ENCODE results near the gene ARHGEF4. TPM values are rescaled to one million over a fixed set of nuclear protein-coding genes. Genes with fewer than 3 reads are reported as not detected.

ARHGEF4 gene
- total RNA-seq, 2 donors from 2014 or later, result 50.3 to 54.7 TPM

DNA sequence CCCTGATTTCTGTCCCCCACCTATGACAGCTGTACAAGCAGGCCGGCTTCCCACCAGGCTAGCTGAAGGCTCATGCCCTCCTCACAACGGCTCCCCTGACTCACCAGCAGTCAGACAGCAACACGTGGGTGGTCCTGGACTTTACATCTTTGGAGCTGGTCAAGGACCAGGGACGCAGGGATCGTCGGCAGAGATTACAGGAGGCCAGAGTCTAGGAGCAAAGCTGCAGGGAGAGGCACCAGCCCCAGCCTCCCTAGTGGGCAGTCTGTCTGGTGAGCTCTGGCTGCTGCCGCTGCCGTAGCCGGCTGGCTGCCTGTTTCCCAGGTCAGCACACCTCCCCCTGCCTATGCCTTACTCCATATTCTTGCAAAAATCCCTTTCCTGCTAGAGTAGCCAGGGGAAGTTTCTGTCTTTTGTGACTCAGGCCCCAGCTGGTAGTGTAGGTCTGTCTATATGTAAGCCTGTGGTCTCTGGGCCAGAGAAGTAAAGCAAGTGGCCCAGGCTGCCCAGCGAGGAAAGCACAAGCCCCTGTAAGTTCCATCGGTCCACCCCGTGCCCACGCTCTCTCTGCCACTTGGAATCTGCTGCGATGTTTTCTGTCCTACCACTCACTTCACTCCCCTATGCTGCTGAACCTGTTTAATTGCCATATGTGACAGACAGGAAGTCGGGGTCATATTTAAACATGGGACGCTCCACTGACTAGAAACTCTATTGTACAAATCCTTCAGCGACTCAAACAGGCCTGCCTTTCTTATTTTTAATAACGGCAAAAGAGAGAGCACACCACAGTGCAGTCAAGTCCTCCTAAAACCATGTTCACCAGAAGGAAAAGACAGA, 2.4 kb upstream of the ARHGEF4 start:
- Histone ChIP-seq H3K9me3 (ENCODE audit: control insufficient read depth, low read length) (no peaks in the 10 kb centered on the region), H3K4me3 (ENCODE audit: low read length) (no peak overlapping the region), H3K27me3 (ENCODE audit: control insufficient read depth, insufficient read depth, low read length, poor library complexity, severe bottlenecking) (peaks cover 34% of the 10 kb centered on the region), H3K36me3 (ENCODE audit: control insufficient read depth, insufficient read depth, low read length) (no peaks in the 10 kb centered on the region), H3K4me1 (ENCODE audit: control insufficient read depth, insufficient read depth, low read length) (peaks cover 12% of the 10 kb centered on the region), H3K27ac (ENCODE audit: low read depth, low read length) (no peak overlapping the region), H3K9ac (ENCODE audit: extremely low read depth, low read length, poor library complexity, severe bottlenecking) (no peak overlapping the region)
- H3K4me1 Mint-ChIP-seq, result peaks cover 20% of the 10 kb centered on the region
- H3K27me3 Mint-ChIP-seq (ENCODE audit: insufficient read depth), result peaks cover 36% of the 10 kb centered on the region
- peak overlapping the region; percentile 10 for H3K27ac Mint-ChIP-seq
- TF ChIP-seq, protein P1, sequence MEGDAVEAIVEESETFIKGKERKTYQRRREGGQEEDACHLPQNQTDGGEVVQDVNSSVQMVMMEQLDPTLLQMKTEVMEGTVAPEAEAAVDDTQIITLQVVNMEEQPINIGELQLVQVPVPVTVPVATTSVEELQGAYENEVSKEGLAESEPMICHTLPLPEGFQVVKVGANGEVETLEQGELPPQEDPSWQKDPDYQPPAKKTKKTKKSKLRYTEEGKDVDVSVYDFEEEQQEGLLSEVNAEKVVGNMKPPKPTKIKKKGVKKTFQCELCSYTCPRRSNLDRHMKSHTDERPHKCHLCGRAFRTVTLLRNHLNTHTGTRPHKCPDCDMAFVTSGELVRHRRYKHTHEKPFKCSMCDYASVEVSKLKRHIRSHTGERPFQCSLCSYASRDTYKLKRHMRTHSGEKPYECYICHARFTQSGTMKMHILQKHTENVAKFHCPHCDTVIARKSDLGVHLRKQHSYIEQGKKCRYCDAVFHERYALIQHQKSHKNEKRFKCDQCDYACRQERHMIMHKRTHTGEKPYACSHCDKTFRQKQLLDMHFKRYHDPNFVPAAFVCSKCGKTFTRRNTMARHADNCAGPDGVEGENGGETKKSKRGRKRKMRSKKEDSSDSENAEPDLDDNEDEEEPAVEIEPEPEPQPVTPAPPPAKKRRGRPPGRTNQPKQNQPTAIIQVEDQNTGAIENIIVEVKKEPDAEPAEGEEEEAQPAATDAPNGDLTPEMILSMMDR (conservative IDR thresholded peaks at IDR 0.05), result no peak
- WGBS, 2 experiments (ENCODE audit: insufficient coverage in 1 of 2, insufficient read length in 1 of 2), result 81 to 95% methylated on average over 10 to 18 of the region's 18 CpGs
- no peaks in the 10 kb centered on the region for H3K36me3 Mint-ChIP-seq (ENCODE audit: low read depth)
- H3K4me3 Mint-ChIP-seq, result no peak overlapping the region
- peak; percentile 53 for DNase-seq
- H3K9me3 Mint-ChIP-seq, result no peaks in the 10 kb centered on the region

GRCh38 chr2:130834931-130835765, 1.6 kb upstream of the ARHGEF4 start:
- peak; percentile 59 for DNase-seq
- H3K4me3 ChIP-seq (ENCODE audit: low read length), result no peak overlapping the region
- H3K27ac ChIP-seq (ENCODE audit: low read depth, low read length), result no peak overlapping the region
- no peaks in the 10 kb centered on the region for H3K9me3 ChIP-seq (ENCODE audit: control insufficient read depth, low read length)
- no peaks in the 10 kb centered on the region for H3K36me3 ChIP-seq (ENCODE audit: control insufficient read depth, insufficient read depth, low read length)
- H3K36me3 Mint-ChIP-seq (ENCODE audit: low read depth), result no peaks in the 10 kb centered on the region
- H3K4me1 Mint-ChIP-seq, result peaks cover 20% of the 10 kb centered on the region
- peaks cover 43% of the 10 kb centered on the region for H3K27me3 Mint-ChIP-seq (ENCODE audit: insufficient read depth)
- peaks cover 40% of the 10 kb centered on the region for H3K27me3 ChIP-seq (ENCODE audit: control insufficient read depth, insufficient read depth, low read length, poor library complexity, severe bottlenecking)
- no peaks in the 10 kb centered on the region for H3K9me3 Mint-ChIP-seq
- no peak overlapping the region for H3K27ac Mint-ChIP-seq
- TF ChIP-seq, protein P1 (conservative IDR thresholded peaks at IDR 0.05), result no peak
- peaks cover 12% of the 10 kb centered on the region for H3K4me1 ChIP-seq (ENCODE audit: control insufficient read depth, insufficient read depth, low read length)
- 85 to 90% methylated on average over 17 to 18 of the region's 18 CpGs for WGBS, 2 experiments (ENCODE audit: insufficient coverage in 1 of 2, insufficient read length in 1 of 2)
- no peak overlapping the region for H3K9ac ChIP-seq (ENCODE audit: extremely low read depth, low read length, poor library complexity, severe bottlenecking)
- H3K4me3 Mint-ChIP-seq, result no peak overlapping the region

DNA sequence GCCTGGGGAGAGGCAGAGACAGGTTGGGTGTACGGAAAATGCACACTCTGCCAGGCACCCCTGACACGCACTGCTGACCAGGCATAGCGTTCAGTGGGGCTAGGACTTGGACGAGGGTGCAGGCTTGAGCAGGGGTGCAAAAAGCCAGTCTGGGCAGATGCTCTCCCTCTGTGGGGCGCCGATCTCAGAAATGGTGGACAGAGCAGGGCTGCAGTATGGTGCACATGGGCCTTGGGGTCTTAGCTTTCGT, 1.0 kb upstream of the ARHGEF4 start:
- Histone ChIP-seq H3K4me1 (ENCODE audit: control insufficient read depth, insufficient read depth, low read length) (peaks cover 12% of the 10 kb centered on the region), H3K4me3 (ENCODE audit: low read length) (no peak overlapping the region), H3K9me3 (ENCODE audit: control insufficient read depth, low read length) (no peaks in the 10 kb centered on the region), H3K27me3 (ENCODE audit: control insufficient read depth, insufficient read depth, low read length, poor library complexity, severe bottlenecking) (peaks cover 45% of the 10 kb centered on the region), H3K36me3 (ENCODE audit: control insufficient read depth, insufficient read depth, low read length) (no peaks in the 10 kb centered on the region), H3K9ac (ENCODE audit: extremely low read depth, low read length, poor library complexity, severe bottlenecking) (no peak overlapping the region), H3K27ac (ENCODE audit: low read depth, low read length) (no peak overlapping the region)
- TF ChIP-seq, protein P1 (conservative IDR thresholded peaks at IDR 0.05), result no peak
- H3K27ac Mint-ChIP-seq, result no peak overlapping the region
- no peaks in the 10 kb centered on the region for H3K9me3 Mint-ChIP-seq
- H3K36me3 Mint-ChIP-seq (ENCODE audit: low read depth), result no peaks in the 10 kb centered on the region
- WGBS, 2 experiments (ENCODE audit: insufficient coverage in 1 of 2, insufficient read length in 1 of 2), result 96% methylated on average over 4 to 7 of the region's 7 CpGs
- no peak overlapping the region for H3K4me3 Mint-ChIP-seq
- no peak for DNase-seq
- H3K27me3 Mint-ChIP-seq (ENCODE audit: insufficient read depth), result peaks cover 45% of the 10 kb centered on the region
- H3K4me1 Mint-ChIP-seq, result peaks cover 20% of the 10 kb centered on the region
